WTC11 (cell line): Measurements from ENCODE around the gene MAB21L3.

ENCODE experiments used
- CTCF ChIP-seq: fragments of 200-600 bp; IDR thresholded peaks from 2 replicates; pipeline ENCODE4 v1.8.0; 2022; ENCODE audit warnings: antibody characterized with exemption
- ETV6 ChIP-seq: sonication (generic); formaldehyde crosslinking; IDR thresholded peaks from 2 replicates; pipeline ENCODE4 v1.8.1; 2022; ENCODE audit warnings: mild to moderate bottlenecking, missing genetic modification reagents
- ZNF671 ChIP-seq: fragments of 250-450 bp; sonication (Bioruptor Pico); IDR thresholded peaks from 2 replicates; pipeline ENCODE4 v1.8.0; 2021; ENCODE audit warnings: mild to moderate bottlenecking

- TF ChIP-seq ETV6 (CRISPR knock-in tag) (no peak), ZNF671 (CRISPR knock-in tag) (no peak), CTCF (no peak)
These were observed 4.6 kb downstream of the MAB21L3 start for GRCh38 chr1:116115476-116116439.
